Esophagus muscularis mucosa (tissue), 4 donors: ENCODE data around the gene P2RY13. TPM values are rescaled to one million over a fixed set of nuclear protein-coding genes. Genes with fewer than 3 reads are reported as not detected.

Experiments
- DNase-seq: peaks from one replicate; pipeline ENCODE4 v3.0.0-alpha.2; 2017; ENCODE audit errors: extremely low spot score
- H3K27ac ChIP-seq, 4 donors: fragments of 200-600 bp; sonication (generic); replicated peaks in 1 of 4; 1 replicate in 3 of 4; 2 replicates in 1 of 4; pipeline ENCODE4 v1.5.1; 2016 to 2019; ENCODE audit warnings: mild to moderate bottlenecking in 1 of 4
- H3K27me3 ChIP-seq, 4 donors: fragments of 200-600 bp; sonication (generic); one replicate each; pipeline versions ENCODE4 v1.5.1 to v1.6.0; 2016 to 2019
- H3K36me3 ChIP-seq, 4 donors: fragments of 200-600 bp; sonication (generic); one replicate each; pipeline ENCODE4 v1.5.1; 2016 to 2019
- H3K4me1 ChIP-seq, 4 donors: fragments of 200-600 bp; sonication (generic); one replicate each; pipeline ENCODE4 v1.5.1; 2016 to 2019
- H3K4me3 ChIP-seq, 4 donors: fragments of 200-600 bp; sonication (generic); 1 replicate in 2 of 4; 2 replicates in 2 of 4; pipeline ENCODE4 v1.5.1; 2016 to 2019; ENCODE audit warnings: mild to moderate bottlenecking in 4 of 4, moderate library complexity in 1 of 4
- H3K9me3 ChIP-seq, 4 donors: fragments of 200-600 bp; sonication (generic); 1 replicate in 3 of 4; 2 replicates in 1 of 4; pipeline ENCODE4 v1.5.1; 2016 to 2019
- EP300 ChIP-seq: sonication (generic); formaldehyde crosslinking; IDR thresholded peaks from one replicate; pipeline ENCODE4 v1.6.1; 2017; ENCODE audit warnings: antibody characterized with exemption
- POLR2A ChIP-seq: fragments of 450-650 bp; IDR thresholded peaks from one replicate; pipeline ENCODE4 v1.6.1; 2017; ENCODE audit warnings: antibody characterized with exemption, moderate library complexity, mild to moderate bottlenecking, low read depth
- POLR2AphosphoS5 ChIP-seq, 2 donors: sonication (generic); formaldehyde crosslinking; IDR thresholded peaks; one replicate each; pipeline ENCODE4 v1.6.1; 2017; ENCODE audit warnings: antibody characterized with exemption in 2 of 2
- WGBS: methylation state at CpG from one replicate; pipeline ENCODE4 v1.1.5; 2018; 5-methylcytosine and 5-hydroxymethylcytosine counted together
- intact Hi-C: fragments of 100-400 bp; cut with DNase I; formaldehyde crosslinking; loops from one replicate; pipeline ENCODE4 v1.15.1; 2023
- total RNA-seq, 4 donors: library from RNA; depleted of rRNA; stranded (reverse); fragments of >200 nt; gene quantifications; one replicate each; pipeline versions ENCODE4 v1.1.0 to v1.2.1, GENCODE V29; 2016
- TF ChIP-seq, protein P1 (sequence below), 3 experiments: fragments of 200-600 bp in 2 of 3; fragments of 450-650 bp in 1 of 3; sonication (generic) in 2 of 3; IDR thresholded peaks; one replicate each; pipeline ENCODE4 v1.5.1; 2017 to 2019; ENCODE audit warnings: antibody characterized with exemption in 3 of 3, mild to moderate bottlenecking in 2 of 3, moderate library complexity in 1 of 3

P2RY13 gene
- 1 to 10 TPM in 3 of 4 donors, under 1 TPM in 1; 0.80 to 2.0 (median 1.4) TPM for total RNA-seq

DNA sequence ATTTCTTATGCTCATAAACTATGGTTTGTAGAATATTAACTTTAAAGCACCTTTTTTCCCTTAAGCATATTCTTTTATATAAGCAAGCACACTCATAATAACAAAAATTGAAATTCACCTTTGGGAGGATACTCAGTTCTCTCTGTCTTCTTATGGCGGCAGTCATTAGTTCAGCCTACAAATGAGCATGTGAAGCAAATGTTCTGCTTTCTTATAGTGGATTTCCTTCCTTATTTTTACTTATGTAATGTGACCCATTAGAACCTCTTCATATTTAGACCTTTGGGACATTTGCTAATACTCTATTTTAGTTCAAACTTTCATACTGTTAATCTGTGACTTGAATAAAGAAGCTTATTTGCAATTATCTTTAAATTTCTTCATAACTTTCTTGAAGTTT is at the start of gene P2RY13:
Gene P2RY13 (minus strand): TSS at position 187 of the 400 bp plus-strand sequence. CDS start 21 bp downstream, at position 166.
- Histone ChIP-seq H3K27me3 (no peaks in the 10 kb centered on the region), H3K9me3 (no peaks in the 10 kb centered on the region), H3K4me1 (peaks cover 0 to 8% (median 4%) of the 10 kb centered on the region in 4 donors), H3K4me3 (peak within 1 kb of the TSS; percentile 0 to 28 (median 8)), H3K27ac (no peak within 1 kb of the TSS), H3K36me3 (no peaks in the 10 kb centered on the region)
- TF ChIP-seq EP300 (no peak), POLR2A (no peak), POLR2AphosphoS5 (IDR thresholded peaks at IDR 0.05) (no peak)
- TF ChIP-seq, protein P1, sequence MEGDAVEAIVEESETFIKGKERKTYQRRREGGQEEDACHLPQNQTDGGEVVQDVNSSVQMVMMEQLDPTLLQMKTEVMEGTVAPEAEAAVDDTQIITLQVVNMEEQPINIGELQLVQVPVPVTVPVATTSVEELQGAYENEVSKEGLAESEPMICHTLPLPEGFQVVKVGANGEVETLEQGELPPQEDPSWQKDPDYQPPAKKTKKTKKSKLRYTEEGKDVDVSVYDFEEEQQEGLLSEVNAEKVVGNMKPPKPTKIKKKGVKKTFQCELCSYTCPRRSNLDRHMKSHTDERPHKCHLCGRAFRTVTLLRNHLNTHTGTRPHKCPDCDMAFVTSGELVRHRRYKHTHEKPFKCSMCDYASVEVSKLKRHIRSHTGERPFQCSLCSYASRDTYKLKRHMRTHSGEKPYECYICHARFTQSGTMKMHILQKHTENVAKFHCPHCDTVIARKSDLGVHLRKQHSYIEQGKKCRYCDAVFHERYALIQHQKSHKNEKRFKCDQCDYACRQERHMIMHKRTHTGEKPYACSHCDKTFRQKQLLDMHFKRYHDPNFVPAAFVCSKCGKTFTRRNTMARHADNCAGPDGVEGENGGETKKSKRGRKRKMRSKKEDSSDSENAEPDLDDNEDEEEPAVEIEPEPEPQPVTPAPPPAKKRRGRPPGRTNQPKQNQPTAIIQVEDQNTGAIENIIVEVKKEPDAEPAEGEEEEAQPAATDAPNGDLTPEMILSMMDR (IDR thresholded peaks at IDR 0.05), result no peak
- no peak for DNase-seq
- intact Hi-C loops, result no loop called here
- WGBS, result 76% methylated on average over 1 of the region's 1 CpG

DNA sequence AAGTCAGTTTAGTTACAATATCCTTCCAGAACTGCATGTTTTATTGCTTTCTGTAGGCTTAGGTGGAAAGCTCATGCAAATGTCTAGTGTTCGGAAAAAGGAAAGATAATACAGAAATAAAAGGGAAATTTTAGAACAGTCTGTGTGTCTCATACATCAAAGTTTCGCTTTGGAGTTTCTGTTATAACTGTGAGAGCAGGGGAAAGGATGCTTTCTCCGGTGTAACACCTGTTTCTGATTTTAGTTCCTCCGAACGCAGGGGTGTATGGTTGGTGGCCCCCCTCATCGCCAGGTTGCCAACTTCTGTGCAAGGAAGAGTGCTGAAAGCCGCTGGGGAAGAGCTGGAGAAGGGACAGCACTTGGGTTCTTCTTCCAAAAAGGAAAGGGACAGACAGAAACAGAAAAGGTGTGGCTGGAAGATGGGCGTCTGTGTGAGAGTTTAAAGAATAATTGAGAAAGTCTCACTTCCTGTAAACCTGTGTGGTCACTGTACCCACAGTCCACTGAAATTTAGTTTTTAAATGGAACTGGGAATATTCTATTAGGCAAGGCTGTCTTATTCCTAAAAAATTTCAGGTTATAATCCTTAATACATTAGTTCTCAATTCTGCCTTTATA is 48.5 kb upstream of the P2RY13 start:
- Histone ChIP-seq H3K27me3 (no peaks in the 10 kb centered on the region), H3K4me1 (no peaks in the 10 kb centered on the region), H3K9me3 (no peaks in the 10 kb centered on the region), H3K4me3 (no peak overlapping the region), H3K36me3 (no peaks in the 10 kb centered on the region), H3K27ac (no peak overlapping the region)
- DNase-seq, result no peak
- intact Hi-C loops, result no loop called here
- WGBS, result 85% methylated on average over 8 of the region's 8 CpGs
- TF ChIP-seq POLR2AphosphoS5 (IDR thresholded peaks at IDR 0.05), result no peak
- TF ChIP-seq EP300, result no peak
- TF ChIP-seq, protein P1 (IDR thresholded peaks at IDR 0.05), result no peak
- TF ChIP-seq POLR2A, result no peak

GRCh38 chr3:151372063-151372820 is 42.9 kb upstream of the P2RY13 start:
- no peaks in the 10 kb centered on the region for H3K9me3 ChIP-seq
- TF ChIP-seq, protein P1 (IDR thresholded peaks at IDR 0.05), result no peak
- TF ChIP-seq POLR2A (no peak), EP300 (no peak), POLR2AphosphoS5 (IDR thresholded peaks at IDR 0.05) (no peak)
- H3K4me1 ChIP-seq, result no peaks in the 10 kb centered on the region
- WGBS, result 95% methylated on average over 4 of the region's 4 CpGs
- no peak overlapping the region for H3K4me3 ChIP-seq
- no peaks in the 10 kb centered on the region for H3K36me3 ChIP-seq
- no peaks in the 10 kb centered on the region for H3K27me3 ChIP-seq
- no peak overlapping the region for H3K27ac ChIP-seq
- intact Hi-C loops, result no loop called here
- DNase-seq, result no peak

DNA sequence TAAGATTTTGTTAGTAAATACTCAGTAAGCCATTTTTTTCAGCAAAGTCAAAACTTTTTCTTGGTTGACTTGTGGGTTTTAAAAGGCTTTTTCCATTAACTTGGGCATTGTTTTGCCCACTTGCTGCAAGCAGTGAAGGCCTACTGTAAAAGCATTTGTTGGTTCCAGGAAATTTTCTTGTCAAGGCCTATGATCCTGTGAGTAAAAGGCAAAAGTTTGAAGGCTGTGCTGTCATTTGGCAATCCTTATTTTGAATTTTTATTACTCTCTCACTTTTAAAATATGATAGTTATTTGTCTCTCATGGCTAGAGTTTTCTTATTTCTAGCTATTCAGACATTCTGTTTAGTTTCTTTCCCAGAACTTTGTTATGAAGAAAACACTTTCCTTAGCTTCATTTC is 42.2 kb upstream of the P2RY13 start:
- TF ChIP-seq POLR2A (no peak), EP300 (no peak), POLR2AphosphoS5 (IDR thresholded peaks at IDR 0.05) (no peak)
- TF ChIP-seq, protein P1 (IDR thresholded peaks at IDR 0.05), result no peak
- Histone ChIP-seq H3K4me1 (no peaks in the 10 kb centered on the region), H3K9me3 (no peaks in the 10 kb centered on the region), H3K36me3 (no peaks in the 10 kb centered on the region), H3K27ac (no peak overlapping the region), H3K4me3 (no peak overlapping the region), H3K27me3 (no peaks in the 10 kb centered on the region)
- no peak for DNase-seq
- intact Hi-C loops, result no loop called here
